Measurements from ENCODE around the gene ERG. TPM values are rescaled to one million over a fixed set of nuclear protein-coding genes. Genes with fewer than 3 reads are reported as not detected.
A peak's percentile ranks its signal among the peaks of the same experiment; 100 is the strongest.

Gene ERG
- total and polyA plus RNA-seq, 2 of the 8 experiments (the other 6 are each of a cell fraction or from before 2014, with no cell fraction given): 1.0 to 3.0 TPM

DNA sequence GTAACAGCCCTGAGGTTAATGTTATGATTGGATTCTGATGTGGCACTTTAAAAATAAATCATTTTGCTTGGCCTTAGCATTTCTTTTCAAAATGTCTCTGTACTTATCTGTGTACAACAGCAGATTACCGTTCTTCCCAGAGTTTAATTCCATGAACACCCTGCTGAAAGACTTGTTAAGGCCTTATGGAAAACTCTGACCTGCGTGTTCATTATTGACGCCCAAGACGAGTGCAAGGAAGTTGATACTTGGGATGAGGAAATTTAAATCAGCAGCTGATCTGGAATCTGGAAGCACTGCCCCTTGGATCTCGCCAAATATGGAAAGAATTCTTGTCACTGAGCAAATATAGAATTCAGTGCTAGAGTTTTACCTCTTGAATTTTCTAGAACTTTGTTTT lies 6.7 kb downstream of the ERG start:
- no peak overlapping the region for H2AFZ ChIP-seq (ENCODE audit: low read length)
- H3K18ac ChIP-seq (ENCODE audit: extremely low read depth, low read length): no peak overlapping the region
- H2AK5ac ChIP-seq (ENCODE audit: low read depth, low read length): no peak overlapping the region
- POLR2A ChIA-PET (ENCODE audit: partially characterized antibody): no interaction called here
- no peaks in the 10 kb centered on the region for H4K20me1 ChIP-seq (replicated peaks in 1 of 2; ENCODE audit: control insufficient read depth in 1 of 2, insufficient read depth in 2 of 2, low read length in 2 of 2)
- CTCF ChIA-PET (ENCODE audit: partially characterized antibody): interaction anchor here (1.0 kb wide), 1 partner anchor 166 kb away, joined by 3 read pairs; no protein-coding TSS in a partner anchor
- H3K4me2 ChIP-seq (ENCODE audit: insufficient read depth in 1 of 2, low read depth in 2 of 2, low read length in 2 of 2): no peak overlapping the region
- no peak overlapping the region for H3K9ac ChIP-seq (replicated peaks in 1 of 4; ENCODE audit: extremely low read depth in 1 of 4, low read depth in 3 of 4, low read length in 3 of 4)
- no peak overlapping the region for H3K23ac ChIP-seq (ENCODE audit: insufficient read length)
- no peak overlapping the region for H3K4me3 ChIP-seq (ENCODE audit: extremely low read depth in 1 of 4, insufficient read depth in 2 of 4, low read depth in 3 of 4, low read length in 4 of 4)
- TF ChIP-seq SP2 (IDR thresholded peaks at IDR 0.05; ENCODE audit: low read length) (no peak), RBBP5 (IDR thresholded peaks at IDR 0.05; ENCODE audit: borderline replicate concordance, low read depth, low read length) (no peak), ASH2L (IDR thresholded peaks at IDR 0.05; ENCODE audit: low read length) (no peak), CHD2 (IDR thresholded peaks at IDR 0.05; ENCODE audit: low read length) (no peak), SRF (IDR thresholded peaks at IDR 0.05; ENCODE audit: low read depth, low read length) (no peak), EP300 (IDR thresholded peaks at IDR 0.05; ENCODE audit: borderline replicate concordance in 1 of 2, low read depth in 2 of 2, low read length in 2 of 2) (no peak), SAP30 (IDR thresholded peaks at IDR 0.05; ENCODE audit: insufficient read depth, insufficient replicate concordance, low read length) (no peak)
- TF ChIP-seq, protein P1, sequence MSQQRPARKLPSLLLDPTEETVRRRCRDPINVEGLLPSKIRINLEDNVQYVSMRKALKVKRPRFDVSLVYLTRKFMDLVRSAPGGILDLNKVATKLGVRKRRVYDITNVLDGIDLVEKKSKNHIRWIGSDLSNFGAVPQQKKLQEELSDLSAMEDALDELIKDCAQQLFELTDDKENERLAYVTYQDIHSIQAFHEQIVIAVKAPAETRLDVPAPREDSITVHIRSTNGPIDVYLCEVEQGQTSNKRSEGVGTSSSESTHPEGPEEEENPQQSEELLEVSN (IDR thresholded peaks at IDR 0.05): no peak
- TF ChIP-seq, protein P2, sequence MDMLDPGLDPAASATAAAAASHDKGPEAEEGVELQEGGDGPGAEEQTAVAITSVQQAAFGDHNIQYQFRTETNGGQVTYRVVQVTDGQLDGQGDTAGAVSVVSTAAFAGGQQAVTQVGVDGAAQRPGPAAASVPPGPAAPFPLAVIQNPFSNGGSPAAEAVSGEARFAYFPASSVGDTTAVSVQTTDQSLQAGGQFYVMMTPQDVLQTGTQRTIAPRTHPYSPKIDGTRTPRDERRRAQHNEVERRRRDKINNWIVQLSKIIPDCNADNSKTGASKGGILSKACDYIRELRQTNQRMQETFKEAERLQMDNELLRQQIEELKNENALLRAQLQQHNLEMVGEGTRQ (IDR thresholded peaks at IDR 0.05; ENCODE audit: low read length): no peak
- peaks cover 3 to 17% (median 12%) of the 10 kb centered on the region in 4 experiments for H3K4me1 ChIP-seq (replicated peaks in 1 of 4; ENCODE audit: control insufficient read depth in 3 of 4, insufficient read depth in 4 of 4, low read length in 3 of 4)
- no peaks in the 10 kb centered on the region for H3K23me2 ChIP-seq (ENCODE audit: low read depth, low read length)
- H4K5ac ChIP-seq (ENCODE audit: insufficient read length, low read depth, low read length): no peak overlapping the region
- FAIRE-seq: no peak
- H3K27ac ChIP-seq (ENCODE audit: low read depth, low read length): no peak overlapping the region
- H4K91ac ChIP-seq (replicated peaks; ENCODE audit: insufficient read length, low read length): peak overlapping the region; percentile 22
- no peaks in the 10 kb centered on the region for H3K36me3 ChIP-seq (ENCODE audit: control insufficient read depth in 2 of 4, insufficient read depth in 4 of 4, low read length in 3 of 4)
- H3K79me2 ChIP-seq (ENCODE audit: control insufficient read depth in 1 of 2, insufficient read depth in 2 of 2, low read length in 2 of 2): no peaks in the 10 kb centered on the region
- DNase-seq (ENCODE audit: low read depth in 1 of 2, low spot score in 2 of 2): no peak
- H2BK20ac ChIP-seq (ENCODE audit: low read length): no peak overlapping the region
- no peaks in the 10 kb centered on the region for H3K9me3 ChIP-seq (ENCODE audit: insufficient read depth in 2 of 2, low read depth in 1 of 2, low read length in 1 of 2)
- H3K4ac ChIP-seq (replicated peaks; ENCODE audit: insufficient read length, low read depth, low read length): no peak overlapping the region
- H2BK12ac ChIP-seq (ENCODE audit: low read depth, low read length): no peak overlapping the region
- H3K14ac ChIP-seq (ENCODE audit: insufficient read length): no peak overlapping the region
- H3K79me1 ChIP-seq (ENCODE audit: low read depth, low read length): no peaks in the 10 kb centered on the region
- H4K8ac ChIP-seq (ENCODE audit: extremely low read depth, insufficient read depth, low read length): no peak overlapping the region
- no peak overlapping the region for H3K56ac ChIP-seq (replicated peaks; ENCODE audit: insufficient read length, low read depth, low read length)
- H3K27me3 ChIP-seq (replicated peaks in 1 of 4; ENCODE audit: control insufficient read depth in 3 of 4, extremely low read depth in 1 of 4, insufficient read depth in 3 of 4, low read length in 3 of 4): no peaks in the 10 kb centered on the region
- H2BK120ac ChIP-seq (replicated peaks; ENCODE audit: low read depth, low read length): no peak overlapping the region
- WGBS, 2 experiments (ENCODE audit: extremely low coverage in 1 of 2, insufficient coverage in 1 of 2, insufficient read length in 1 of 2, insufficient replicate concordance in 2 of 2, low coverage in 1 of 2, low lambda C conversion rate in 2 of 2, missing lambda C conversion rate in 1 of 2): 84% methylated on average over 5 of the region's 5 CpGs; no CpG with 5 or more reads in 1 of the 2 experiments
- H2BK5ac ChIP-seq (ENCODE audit: low read depth, low read length): no peak overlapping the region
- H2BK15ac ChIP-seq (ENCODE audit: low read length): no peak overlapping the region

All from H1 (cell line).